Lower leg skin (tissue), 4 donors: ENCODE results near the gene TBX4. TPM values are rescaled to one million over a fixed set of nuclear protein-coding genes. Genes with fewer than 3 reads are reported as not detected.

Experiments
- DNase-seq, 2 donors: peaks; one replicate each; pipeline ENCODE4 v3.0.0-alpha.2; 2019; ENCODE audit warnings: low spot score in 2 of 2
- H3K4me3 ChIP-seq: fragments of 200-600 bp; sonication (generic); 2 replicates; pipeline ENCODE4 v1.5.1; 2017; ENCODE audit warnings: mild to moderate bottlenecking, low read depth; ENCODE audit not compliant: poor library complexity, severe bottlenecking
- CTCF ChIP-seq, 3 donors: fragments of 450-650 bp; IDR thresholded peaks; one replicate each; pipeline ENCODE4 v1.5.1; 2016; ENCODE audit warnings: antibody characterized with exemption in 3 of 3, mild to moderate bottlenecking in 3 of 3, moderate library complexity in 2 of 3
- POLR2A ChIP-seq, 2 donors: fragments of 450-650 bp; IDR thresholded peaks; one replicate each; pipeline ENCODE4 v1.6.1; 2016 to 2017; ENCODE audit warnings: antibody characterized with exemption in 2 of 2, mild to moderate bottlenecking in 1 of 2, moderate library complexity in 1 of 2
- WGBS, 2 donors: methylation state at CpG; one replicate each; pipeline ENCODE4 v1.1.5; 2018; 5-methylcytosine and 5-hydroxymethylcytosine counted together
- intact Hi-C: fragments of 100-400 bp; cut with DNase I; formaldehyde crosslinking; loops from one replicate; pipeline ENCODE4 v1.15.0; 2023; ENCODE audit warnings: low total_unique reads
- total RNA-seq, 4 donors: library from RNA; depleted of rRNA; stranded (reverse); fragments of >200 nt; gene quantifications; one replicate each; pipeline ENCODE4 v1.1.0, GENCODE V29; 2016

TBX4 gene
- total RNA-seq, 4 donors from 2014 or later = 0.53 TPM; not detected in 3

- H3K4me3 ChIP-seq = no peak overlapping the region
- DNase-seq = no peak
- intact Hi-C loops = no loop called here
- 68 to 72% methylated on average over 4 of the region's 4 CpGs for WGBS, 2 donors
- TF ChIP-seq CTCF (IDR thresholded peaks at IDR 0.05) (no peak), POLR2A (IDR thresholded peaks at IDR 0.05) (no peak)
Measured at GRCh38 chr17:61442136-61442775, 10.0 kb upstream of the TBX4 start.

- TF ChIP-seq POLR2A (IDR thresholded peaks at IDR 0.05) = no peak
- TF ChIP-seq CTCF (IDR thresholded peaks at IDR 0.05) = no peak
- DNase-seq = no peak
- H3K4me3 ChIP-seq = no peak overlapping the region
- intact Hi-C loops = no loop called here
- 63 to 67% methylated on average over 7 to 10 of the region's 11 CpGs for WGBS, 2 donors
Measured at GRCh38 chr17:61442878-61443474, 9.2 kb upstream of the TBX4 start.

- DNase-seq = no peak
- H3K4me3 ChIP-seq = no peak overlapping the region
- TF ChIP-seq POLR2A (IDR thresholded peaks at IDR 0.05) (no peak), CTCF (IDR thresholded peaks at IDR 0.05) (no peak)
- intact Hi-C loops = no loop called here
- 53 to 73% methylated on average over 17 of the region's 18 CpGs for WGBS, 2 donors
Measured at GRCh38 chr17:61443475-61443882, 8.7 kb upstream of the TBX4 start.

GRCh38 chr17:61444075-61444474 lies 8.1 kb upstream of the TBX4 start:
- TF ChIP-seq POLR2A (IDR thresholded peaks at IDR 0.05) = no peak
- no peak for TF ChIP-seq CTCF (IDR thresholded peaks at IDR 0.05)
- 52 to 73% methylated on average over 13 of the region's 13 CpGs for WGBS, 2 donors
- no peak for DNase-seq
- intact Hi-C loops = no loop called here
- H3K4me3 ChIP-seq = no peak overlapping the region

- 78 to 80% methylated on average over 6 of the region's 6 CpGs for WGBS, 2 donors
- no peak overlapping the region for H3K4me3 ChIP-seq
- no peak for DNase-seq
- TF ChIP-seq CTCF (IDR thresholded peaks at IDR 0.05) (no peak), POLR2A (IDR thresholded peaks at IDR 0.05) (no peak)
- intact Hi-C loops = no loop called here
Measured at GRCh38 chr17:61444831-61445230, 7.4 kb upstream of the TBX4 start.

- no peak for TF ChIP-seq CTCF (IDR thresholded peaks at IDR 0.05)
- no peak for TF ChIP-seq POLR2A (IDR thresholded peaks at IDR 0.05)
- intact Hi-C loops = no loop called here
- DNase-seq = no peak
- H3K4me3 ChIP-seq = no peak overlapping the region
Measured at GRCh38 chr17:61447358-61447757, 4.9 kb upstream of the TBX4 start.
